IMR-90 (cell line): Measurements from ENCODE around the gene C3. TPM values are rescaled to one million over a fixed set of nuclear protein-coding genes. Genes with fewer than 3 reads are reported as not detected.

Experiments used
- ATAC-seq: fragments of 200-7000 bp; cut with Tn5 transposase; 2 replicates; pipeline ENCODE4 v1.9.1; 2020; ENCODE audit warnings: low read depth, mild to moderate bottlenecking, moderate library complexity
- BruUV-seq: library from RNA; stranded (reverse); fragments of 400-500 nt; replicated peaks from 2 replicates; lab custom pipeline; 2021; lab: Mats Ljungman, UMichigan
- CTCF ChIA-PET: fragments of 300-600 bp; formaldehyde crosslinking; extraction: SDS; loops from one replicate; lab custom pipeline; 2021; ENCODE audit warnings: antibody characterized with exemption; lab: Yijun Ruan, JAX
- POLR2A ChIA-PET: fragments of 300-600 bp; sonication (Branson Sonifier 250); formaldehyde crosslinking; loops from one replicate; lab custom pipeline; 2022; ENCODE audit warnings: antibody characterized with exemption; ENCODE audit not compliant: unreplicated experiment; lab: Charles Lee
- DNase-seq: peaks from one replicate; pipeline ENCODE4 v3.0.0; 2013
- H2AFZ ChIP-seq: replicated peaks from 2 replicates; pipeline ENCODE3; 2013; ENCODE audit warnings: low read length, mild to moderate bottlenecking; ENCODE audit not compliant: poor library complexity
- H2AK5ac ChIP-seq: 2 replicates; pipeline ENCODE4 v1.6.1; 2013; ENCODE audit warnings: low read depth, low read length, inconsistent platforms
- H2AK9ac ChIP-seq: replicated peaks from 2 replicates; pipeline ENCODE3; 2013; ENCODE audit warnings: mild to moderate bottlenecking, low read depth, low read length, moderate library complexity; ENCODE audit not compliant: poor library complexity
- H2BK120ac ChIP-seq: 2 replicates; pipeline ENCODE4 v1.6.1; 2013; ENCODE audit warnings: low read depth, low read length, inconsistent platforms
- H2BK15ac ChIP-seq: 3 replicates; pipeline ENCODE4 v1.6.1; 2013; ENCODE audit warnings: low read depth, low read length, inconsistent platforms
- H2BK20ac ChIP-seq: 2 replicates; pipeline ENCODE4 v1.6.1; 2013; ENCODE audit warnings: low read depth, mild to moderate bottlenecking, inconsistent platforms, low read length, moderate library complexity
- H2BK5ac ChIP-seq: 2 replicates; pipeline ENCODE4 v1.6.1; 2013; ENCODE audit warnings: mild to moderate bottlenecking, low read depth, low read length, inconsistent platforms; ENCODE audit not compliant: poor library complexity, severe bottlenecking
- H3K14ac ChIP-seq: replicated peaks from 2 replicates; pipeline ENCODE4 v1.6.1; 2013; ENCODE audit warnings: low read depth, low read length, inconsistent platforms
- H3K18ac ChIP-seq: 2 replicates; pipeline ENCODE4 v1.6.1; 2013; ENCODE audit warnings: low read depth, low read length, control low read depth
- H3K23ac ChIP-seq: 2 replicates; pipeline ENCODE4 v1.6.1; 2013; ENCODE audit warnings: low read depth, low read length, inconsistent platforms
- H3K27ac ChIP-seq: 2 replicates; pipeline ENCODE4 v1.5.1; 2013; ENCODE audit warnings: mild to moderate bottlenecking, control low read depth, low read length; ENCODE audit not compliant: insufficient read depth
- H3K27me3 ChIP-seq: 2 replicates; pipeline ENCODE4 v1.6.1; 2013; ENCODE audit warnings: low read length; ENCODE audit not compliant: control insufficient read depth, insufficient read depth
- H3K36me3 ChIP-seq: 2 replicates; pipeline ENCODE4 v1.6.1; 2013; ENCODE audit warnings: low read length, mixed read lengths; ENCODE audit not compliant: control insufficient read depth, insufficient read depth
- H3K4ac ChIP-seq: 2 replicates; pipeline ENCODE4 v1.6.1; 2013; ENCODE audit warnings: low read depth, low read length, inconsistent platforms
- H3K4me1 ChIP-seq: 2 replicates; pipeline ENCODE4 v1.6.1; 2013; ENCODE audit warnings: low read length, mixed read lengths; ENCODE audit not compliant: control insufficient read depth, insufficient read depth
- H3K4me2 ChIP-seq: 2 replicates; pipeline ENCODE4 v1.6.1; 2013; ENCODE audit warnings: low read depth, mild to moderate bottlenecking, control low read depth, low read length, moderate library complexity
- H3K4me3 ChIP-seq: 2 replicates; pipeline ENCODE4 v1.5.1; 2013; ENCODE audit warnings: low read depth, mild to moderate bottlenecking, control low read depth, low read length, moderate library complexity; ENCODE audit not compliant: insufficient read depth
- H3K56ac ChIP-seq: 2 replicates; pipeline ENCODE4 v1.6.1; 2013; ENCODE audit warnings: low read length, inconsistent platforms; ENCODE audit not compliant: insufficient read depth; ENCODE audit errors: extremely low read depth
- H3K79me1 ChIP-seq, 2 experiments: 2 replicates each; pipeline ENCODE4 v1.6.1; 2013; ENCODE audit warnings: low read length in 2 of 2, inconsistent platforms in 1 of 2, low read depth in 1 of 2
- H3K9ac ChIP-seq: 2 replicates; pipeline ENCODE4 v1.6.1; 2013; ENCODE audit warnings: low read depth, low read length, control low read depth
- H3K9me1 ChIP-seq: 2 replicates; pipeline ENCODE4 v1.6.1; 2013; ENCODE audit warnings: low read length, inconsistent platforms; ENCODE audit not compliant: insufficient read depth
- H3K9me3 ChIP-seq: 2 replicates; pipeline ENCODE4 v1.6.1; 2013; ENCODE audit warnings: low read length; ENCODE audit not compliant: control insufficient read depth, insufficient read depth
- H4K20me1 ChIP-seq: 2 replicates; pipeline ENCODE4 v1.6.1; 2013; ENCODE audit warnings: low read length, inconsistent platforms; ENCODE audit not compliant: insufficient read depth
- H4K5ac ChIP-seq: 2 replicates; pipeline ENCODE4 v1.6.1; 2013; ENCODE audit warnings: mild to moderate bottlenecking, low read depth, low read length, control low read depth
- H4K8ac ChIP-seq, 2 experiments: 2 replicates each; pipeline ENCODE4 v1.6.1; 2013; ENCODE audit warnings: low read depth in 2 of 2, low read length in 2 of 2, control low read depth in 1 of 2, inconsistent platforms in 1 of 2
- H4K91ac ChIP-seq: 2 replicates; pipeline ENCODE4 v1.6.1; 2013; ENCODE audit warnings: low read depth, low read length, inconsistent platforms; ENCODE audit not compliant: insufficient read depth
- ELK1 ChIP-seq: fragments of 150-350 bp; IDR thresholded peaks from 2 replicates; pipeline ENCODE4 v1.6.1; 2016; ENCODE audit warnings: low read depth, mild to moderate bottlenecking, low read length, moderate library complexity, borderline replicate concordance
- FOS ChIP-seq: fragments of 150-350 bp; IDR thresholded peaks from 2 replicates; pipeline ENCODE4 v1.6.1; 2016; ENCODE audit warnings: low read depth, low read length
- MAFK ChIP-seq: IDR thresholded peaks from 2 replicates; pipeline ENCODE4 v1.6.1; 2012; ENCODE audit warnings: low read depth, low read length, improper control_type of control experiment
- MAZ ChIP-seq: IDR thresholded peaks from 2 replicates; pipeline ENCODE4 v1.6.1; 2012; ENCODE audit warnings: low read depth, mild to moderate bottlenecking, low read length, improper control_type of control experiment, moderate library complexity, borderline replicate concordance
- MXI1 ChIP-seq: IDR thresholded peaks from 2 replicates; pipeline ENCODE4 v1.6.1; 2012; ENCODE audit warnings: low read depth, mild to moderate bottlenecking, low read length, moderate library complexity, borderline replicate concordance
- NFE2L2 ChIP-seq: fragments of 150-350 bp; IDR thresholded peaks from 2 replicates; pipeline ENCODE4 v1.6.1; 2016; ENCODE audit warnings: low read depth, mild to moderate bottlenecking, low read length
- RAD21 ChIP-seq: IDR thresholded peaks from 2 replicates; pipeline ENCODE4 v1.6.1; 2012; ENCODE audit warnings: low read length, improper control_type of control experiment
- RCOR1 ChIP-seq: IDR thresholded peaks from 2 replicates; pipeline ENCODE4 v1.6.1; 2012; ENCODE audit warnings: mild to moderate bottlenecking, low read length, improper control_type of control experiment; ENCODE audit not compliant: insufficient replicate concordance
- RFX5 ChIP-seq: IDR thresholded peaks from 2 replicates; pipeline ENCODE4 v1.8.0; 2012; ENCODE audit warnings: low read depth, mild to moderate bottlenecking, low read length, moderate library complexity
- SMC3 ChIP-seq: fragments of 150-350 bp; IDR thresholded peaks from 2 replicates; pipeline ENCODE4 v1.6.1; 2016; ENCODE audit warnings: low read depth, mild to moderate bottlenecking, antibody characterized with exemption, low read length, moderate library complexity
- USF2 ChIP-seq: fragments of 150-350 bp; IDR thresholded peaks from 2 replicates; pipeline ENCODE4 v1.6.1; 2017; ENCODE audit warnings: mild to moderate bottlenecking, antibody characterized with exemption, low read length, low read depth
- WGBS, 2 experiments: methylation state at CpG; one replicate each; pipeline versions ENCODE4 v1.1.5 to v1.1.7; 2013; ENCODE audit warnings: missing lambda C conversion rate in 2 of 2; ENCODE audit not compliant: insufficient read length in 1 of 2; ENCODE audit errors: extremely low coverage in 2 of 2; 5-methylcytosine and 5-hydroxymethylcytosine counted together
- dilution Hi-C: fragments of 300-500 bp; cut with HindIII; formaldehyde crosslinking; loops from one replicate; pipeline ENCODE4 v1.14.3; 2018; ENCODE audit warnings: low sequenced_read_pairs; ENCODE audit not compliant: unreplicated experiment
- in situ Hi-C: fragments of 300-500 bp; cut with MboI; formaldehyde crosslinking; loops from 3 replicates; pipeline ENCODE4 v1.14.3; 2019; ENCODE audit warnings: low sequenced_read_pairs, inconsistent platforms, mixed read lengths
- intact Hi-C: fragments of 100-400 bp; cut with micrococcal nuclease; formaldehyde crosslinking; loops from 2 replicates; pipeline ENCODE4 v1.10.0; 2022
- polyA plus RNA-seq, 3 experiments: library from polyadenylated mRNA; depleted of rRNA; stranded (reverse); fragments of >200 nt; gene quantifications; 2 replicates each; pipeline ENCODE4 v1.2.3, GENCODE V29; 2012; ENCODE audit warnings: low replicate concordance in 1 of 3
- total RNA-seq: library from RNA; depleted of rRNA; stranded (reverse); fragments of >200 nt; gene quantifications from 2 replicates; pipeline ENCODE4 v1.2.3, GENCODE V29; 2012
- TF ChIP-seq, protein P1 (sequence below): conservative IDR thresholded peaks from 2 replicates; pipeline ENCODE4 v1.5.1; 2012; ENCODE audit warnings: mild to moderate bottlenecking, low read depth, low read length, improper control_type of control experiment

The C3 gene
- total and polyA plus RNA-seq, 2 of the 4 experiments (the other 2 are of a cell fraction), result 0.36 TPM; not detected in 1

DNA sequence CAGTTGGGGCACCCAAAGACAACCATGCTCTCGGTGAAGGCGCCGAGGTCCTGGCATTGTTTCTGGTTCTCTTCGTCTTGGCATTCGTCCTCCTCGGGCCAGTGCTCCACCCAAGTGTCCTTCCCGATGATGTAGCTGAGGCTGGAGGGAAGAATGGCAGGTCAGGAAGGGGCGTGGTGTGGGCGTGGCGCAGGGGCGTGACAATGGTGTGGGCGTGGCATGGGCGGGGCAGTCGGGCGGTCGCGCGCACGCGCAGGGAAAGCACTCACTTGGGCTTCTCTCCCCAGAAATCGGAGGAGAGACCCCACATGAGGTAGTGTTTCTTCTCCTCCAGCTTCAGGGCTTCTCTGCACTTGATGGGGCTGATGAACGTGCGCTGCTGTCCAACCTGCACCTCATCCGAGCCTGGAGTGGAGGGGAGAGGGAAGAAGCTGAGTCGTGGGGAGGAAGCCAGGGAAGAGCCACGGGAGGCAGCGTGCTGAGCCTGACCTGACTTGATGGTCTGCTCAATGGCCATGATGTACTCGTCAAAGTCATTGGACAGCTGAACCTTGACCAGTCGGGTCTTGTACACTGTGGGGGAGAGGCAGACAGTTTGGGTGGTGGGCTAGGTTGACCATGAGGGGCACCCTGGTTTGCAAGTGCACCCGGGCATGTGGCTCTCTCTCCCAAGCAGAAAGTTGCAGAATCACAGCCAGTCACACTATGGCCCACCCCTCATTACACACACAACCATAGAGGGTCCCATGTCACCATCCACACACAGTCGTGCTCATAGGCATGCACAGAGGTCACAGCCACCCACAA, 42.4 kb downstream of the C3 start:
- ATAC-seq (no peak), DNase-seq (no peak)
- Histone ChIP-seq H3K36me3 (no peaks in the 10 kb centered on the region), H3K27ac (no peak overlapping the region), H3K14ac (no peak overlapping the region), H2BK15ac (no peak overlapping the region), H3K27me3 (no peaks in the 10 kb centered on the region), H4K91ac (no peak overlapping the region), H3K9me3 (peaks cover 14% of the 10 kb centered on the region), H3K4me2 (no peak overlapping the region), H3K9me1 (no peaks in the 10 kb centered on the region), H2BK5ac (no peak overlapping the region), H3K18ac (no peak overlapping the region), H3K23ac (no peak overlapping the region), H3K4me1 (no peaks in the 10 kb centered on the region), H2BK120ac (no peak overlapping the region), H4K8ac (no peak overlapping the region), H3K56ac (no peak overlapping the region), H2AFZ (no peak overlapping the region), H4K20me1 (no peaks in the 10 kb centered on the region), H3K4ac (no peak overlapping the region), H2BK20ac (no peak overlapping the region), H4K5ac (no peak overlapping the region), H3K4me3 (no peak overlapping the region), H2AK5ac (no peak overlapping the region), H3K79me1 (no peaks in the 10 kb centered on the region), H3K9ac (no peak overlapping the region), H2AK9ac (no peak overlapping the region)
- in situ Hi-C loops, result no loop called here
- dilution Hi-C loops, result no loop called here
- intact Hi-C loops, result no loop called here
- POLR2A ChIA-PET, result no interaction called here
- CTCF ChIA-PET, result no interaction called here
- 73% methylated on average over 3 of the region's 31 CpGs; no CpG with 5 or more reads in 1 of the 2 experiments for WGBS, 2 experiments
- BruUV-seq, result no TSS peak
- TF ChIP-seq FOS (no peak), USF2 (no peak), RFX5 (no peak), MAZ (no peak), MAFK (no peak), RCOR1 (no peak), NFE2L2 (no peak), SMC3 (no peak), MXI1 (no peak), RAD21 (no peak), ELK1 (no peak)
- TF ChIP-seq, protein P1, sequence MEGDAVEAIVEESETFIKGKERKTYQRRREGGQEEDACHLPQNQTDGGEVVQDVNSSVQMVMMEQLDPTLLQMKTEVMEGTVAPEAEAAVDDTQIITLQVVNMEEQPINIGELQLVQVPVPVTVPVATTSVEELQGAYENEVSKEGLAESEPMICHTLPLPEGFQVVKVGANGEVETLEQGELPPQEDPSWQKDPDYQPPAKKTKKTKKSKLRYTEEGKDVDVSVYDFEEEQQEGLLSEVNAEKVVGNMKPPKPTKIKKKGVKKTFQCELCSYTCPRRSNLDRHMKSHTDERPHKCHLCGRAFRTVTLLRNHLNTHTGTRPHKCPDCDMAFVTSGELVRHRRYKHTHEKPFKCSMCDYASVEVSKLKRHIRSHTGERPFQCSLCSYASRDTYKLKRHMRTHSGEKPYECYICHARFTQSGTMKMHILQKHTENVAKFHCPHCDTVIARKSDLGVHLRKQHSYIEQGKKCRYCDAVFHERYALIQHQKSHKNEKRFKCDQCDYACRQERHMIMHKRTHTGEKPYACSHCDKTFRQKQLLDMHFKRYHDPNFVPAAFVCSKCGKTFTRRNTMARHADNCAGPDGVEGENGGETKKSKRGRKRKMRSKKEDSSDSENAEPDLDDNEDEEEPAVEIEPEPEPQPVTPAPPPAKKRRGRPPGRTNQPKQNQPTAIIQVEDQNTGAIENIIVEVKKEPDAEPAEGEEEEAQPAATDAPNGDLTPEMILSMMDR, result no peak
